GM21423 (cell line): ENCODE data around the gene SIX5.

Experiments used
- ATAC-seq: cut with Tn5 transposase; IDR thresholded peaks from one replicate; pipeline ENCODE4 v1.9.1; 2021; ENCODE audit warnings: mild to moderate bottlenecking, moderate library complexity; ENCODE audit not compliant: unreplicated experiment

Gene SIX5

GRCh38 chr19:45793178-45793564, 24.1 kb upstream of the SIX5 start:
- no peak for ATAC-seq

- ATAC-seq, result peak; percentile 89
These were observed 23.6 kb upstream of the SIX5 start, which contains the start of gene DMWD for GRCh38 chr19:45792470-45793177. TSS of gene DMWD (minus strand) at chr19:45792845. CDS start at chr19:45792756, 89 bp downstream.

- ATAC-seq, result no peak
These were observed 22.9 kb upstream of the SIX5 start for GRCh38 chr19:45791744-45792469.

- ATAC-seq, result no peak
These were observed 21.9 kb upstream of the SIX5 start for GRCh38 chr19:45790942-45791341.

GRCh38 chr19:45789035-45789786, 20.2 kb upstream of the SIX5 start:
- no peak for ATAC-seq

- ATAC-seq, result no peak
These were observed 17.5 kb upstream of the SIX5 start for GRCh38 chr19:45786533-45786894.

GRCh38 chr19:45785781-45786532, 16.9 kb upstream of the SIX5 start:
- no peak for ATAC-seq

- ATAC-seq, result no peak
These were observed 16.0 kb upstream of the SIX5 start for GRCh38 chr19:45785097-45785496.

GRCh38 chr19:45784096-45784495, 15.0 kb upstream of the SIX5 start:
- no peak for ATAC-seq

- ATAC-seq, result no peak
These were observed 14.1 kb upstream of the SIX5 start for GRCh38 chr19:45782820-45783785.

GRCh38 chr19:45782162-45782691, 13.2 kb upstream of the SIX5 start, which contains the start of gene DMPK:
TSS of gene DMPK (minus strand) at chr19:45782490. CDS start at chr19:45782352, 138 bp downstream.
- no peak for ATAC-seq

GRCh38 chr19:45781214-45782161, 12.4 kb upstream of the SIX5 start:
- ATAC-seq, result no peak

GRCh38 chr19:45780448-45781213, 11.6 kb upstream of the SIX5 start:
- no peak for ATAC-seq

- ATAC-seq, result no peak
These were observed 11.0 kb upstream of the SIX5 start for GRCh38 chr19:45780146-45780447.

- ATAC-seq, result peak; percentile 71
These were observed 10.4 kb upstream of the SIX5 start for GRCh38 chr19:45779231-45780145.

- ATAC-seq, result no peak
These were observed 9.1 kb upstream of the SIX5 start for GRCh38 chr19:45778010-45778661.
